Neutrophil (primary cell): ENCODE measurements around the gene TSHZ1.

ENCODE experiments used
- H3K27ac ChIP-seq: fragments of 200-600 bp; sonication (generic); 2 replicates; pipeline ENCODE4 v1.5.1; 2016; ENCODE audit warnings: mild to moderate bottlenecking, moderate library complexity
- H3K27me3 ChIP-seq: fragments of 200-600 bp; sonication (generic); 2 replicates; pipeline ENCODE4 v1.6.0; 2016; ENCODE audit warnings: mild to moderate bottlenecking
- H3K36me3 ChIP-seq: fragments of 200-600 bp; sonication (generic); 2 replicates; pipeline ENCODE4 v1.5.1; 2017
- H3K4me1 ChIP-seq, 2 experiments: fragments of 200-600 bp in 1 of 2; sonication (generic) in 1 of 2; 1 replicate in 1 of 2; 2 replicates in 1 of 2; pipeline versions ENCODE4 v1.5.1 to v1.6.1; 2013 to 2016; ENCODE audit warnings: low read depth in 1 of 2, low read length in 1 of 2, mild to moderate bottlenecking in 1 of 2, moderate library complexity in 1 of 2; ENCODE audit not compliant: control insufficient read depth in 1 of 2, insufficient read depth in 1 of 2
- H3K4me3 ChIP-seq, 2 experiments: fragments of 200-600 bp in 1 of 2; sonication (generic) in 1 of 2; 1 replicate in 1 of 2; 2 replicates in 1 of 2; pipeline ENCODE4 v1.5.1; 2013 to 2016; ENCODE audit warnings: low read depth in 1 of 2, low read length in 1 of 2, mild to moderate bottlenecking in 1 of 2, moderate library complexity in 1 of 2
- H3K9me3 ChIP-seq: fragments of 200-600 bp; sonication (generic); 2 replicates; pipeline ENCODE4 v1.5.1; 2016
- CTCF ChIP-seq: fragments of 200-600 bp; sonication (generic); IDR thresholded peaks from 2 replicates; pipeline ENCODE4 v1.5.1; 2016; ENCODE audit warnings: antibody characterized with exemption

TSHZ1 gene

GRCh38 chr18:75267643-75268363 lies 57.2 kb downstream of the TSHZ1 start:
- no peak overlapping the region for H3K4me3 ChIP-seq
- TF ChIP-seq CTCF, result no peak

DNA sequence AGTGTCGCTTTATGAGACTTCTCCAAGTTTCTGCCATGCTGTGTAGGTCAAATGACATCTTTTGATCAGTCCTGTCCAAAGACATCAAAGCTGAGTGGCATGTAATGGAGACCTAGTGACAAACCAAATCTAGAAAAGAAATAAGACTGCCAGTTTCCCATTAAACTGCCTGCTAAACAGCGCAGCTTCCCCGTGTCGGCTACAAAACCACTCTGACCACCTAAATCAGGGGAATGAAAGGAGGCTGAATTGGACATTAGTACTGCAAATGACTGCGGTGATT lies 57.7 kb downstream of the TSHZ1 start:
- H3K27ac ChIP-seq, result no peak overlapping the region
- no peak for TF ChIP-seq CTCF
- H3K36me3 ChIP-seq, result no peaks in the 10 kb centered on the region
- H3K9me3 ChIP-seq, result no peaks in the 10 kb centered on the region
- H3K4me3 ChIP-seq, result no peak overlapping the region
- no peaks in the 10 kb centered on the region for H3K4me1 ChIP-seq
- H3K27me3 ChIP-seq, result no peaks in the 10 kb centered on the region

More at GRCh38 chr18:75267643-75268363, 57.2 kb downstream of the TSHZ1 start:
- H3K4me1 ChIP-seq, result no peaks in the 10 kb centered on the region
- no peak overlapping the region for H3K27ac ChIP-seq
- no peaks in the 10 kb centered on the region for H3K9me3 ChIP-seq
- H3K27me3 ChIP-seq, result no peaks in the 10 kb centered on the region
- H3K36me3 ChIP-seq, result no peaks in the 10 kb centered on the region

GRCh38 chr18:75269124-75269680 lies 58.6 kb downstream of the TSHZ1 start:
- H3K9me3 ChIP-seq, result no peaks in the 10 kb centered on the region
- H3K4me1 ChIP-seq, result no peaks in the 10 kb centered on the region
- H3K36me3 ChIP-seq, result no peaks in the 10 kb centered on the region
- no peaks in the 10 kb centered on the region for H3K27me3 ChIP-seq
- H3K4me3 ChIP-seq, result no peak overlapping the region
- TF ChIP-seq CTCF, result no peak
- no peak overlapping the region for H3K27ac ChIP-seq

GRCh38 chr18:75269696-75270095 lies 59.1 kb downstream of the TSHZ1 start:
- no peaks in the 10 kb centered on the region for H3K27me3 ChIP-seq
- no peaks in the 10 kb centered on the region for H3K36me3 ChIP-seq
- no peak overlapping the region for H3K4me3 ChIP-seq
- TF ChIP-seq CTCF, result no peak
- no peaks in the 10 kb centered on the region for H3K4me1 ChIP-seq
- no peaks in the 10 kb centered on the region for H3K9me3 ChIP-seq
- H3K27ac ChIP-seq, result no peak overlapping the region

GRCh38 chr18:75271952-75272351 lies 61.4 kb downstream of the TSHZ1 start:
- Histone ChIP-seq H3K4me1 (peaks cover 3 to 6% of the 10 kb centered on the region in 2 experiments), H3K9me3 (no peaks in the 10 kb centered on the region), H3K27ac (no peak overlapping the region), H3K36me3 (no peaks in the 10 kb centered on the region), H3K4me3 (no peak overlapping the region), H3K27me3 (no peaks in the 10 kb centered on the region)
- TF ChIP-seq CTCF, result no peak
